Skin of body (tissue), 2 donors: Measurements from ENCODE around the gene VPS72. TPM values are rescaled to one million over a fixed set of nuclear protein-coding genes. Genes with fewer than 3 reads are reported as not detected.
"Not testable (repeated sequence)": the region's sequence is repeated elsewhere in the genome, so short reads cannot be mapped to it uniquely, and the experiment has no call there.

ENCODE experiments used
- DNase-seq: peaks from one replicate; lab custom pipeline; 2025; lab: John Stamatoyannopoulos, UW
- total RNA-seq: library from RNA; depleted of rRNA; stranded (reverse); fragments of >200 nt; gene quantifications from one replicate; pipeline ENCODE4 v1.2.3, GENCODE V29; 2014

VPS72 gene
- 28.1 TPM for total RNA-seq

GRCh38 chr1:151189637-151190445, at the start of gene VPS72:
Gene VPS72 (minus strand): TSS chr1:151190197. CDS start chr1:151190121, 76 bp downstream.
- DNase-seq: peak; percentile 89

- DNase-seq: no peak
These were observed 48.4 kb upstream of the VPS72 start for GRCh38 chr1:151238467-151238739.

- no peak for DNase-seq
These were observed 47.9 kb upstream of the VPS72 start for GRCh38 chr1:151237678-151238466.

GRCh38 chr1:151235235-151235634, 45.2 kb upstream of the VPS72 start:
- no peak for DNase-seq

- DNase-seq: no peak
These were observed 32.1 kb upstream of the VPS72 start for GRCh38 chr1:151222130-151222529.

GRCh38 chr1:151221616-151222015, 31.6 kb upstream of the VPS72 start:
- DNase-seq: no peak

- DNase-seq: no peak
These were observed 23.6 kb upstream of the VPS72 start for GRCh38 chr1:151213560-151213959.

- no peak for DNase-seq
These were observed 22.1 kb upstream of the VPS72 start for GRCh38 chr1:151211972-151212705.

- DNase-seq: no peak
These were observed 20.8 kb upstream of the VPS72 start for GRCh38 chr1:151210830-151211229.

GRCh38 chr1:151205381-151205965, 15.5 kb upstream of the VPS72 start:
- not testable (repeated sequence) for DNase-seq

- peak; percentile 66 for DNase-seq
These were observed 10.0 kb upstream of the VPS72 start for GRCh38 chr1:151199873-151200581.

- DNase-seq: peak; percentile 98
These were observed 8.5 kb upstream of the VPS72 start, which contains the start of gene PIP5K1A for GRCh38 chr1:151198254-151199127. Gene PIP5K1A (plus strand): TSS chr1:151198552. CDS start chr1:151198997, 445 bp downstream.

- no peak for DNase-seq
These were observed 7.9 kb upstream of the VPS72 start for GRCh38 chr1:151197863-151198253.

GRCh38 chr1:151196292-151196800, 6.3 kb upstream of the VPS72 start:
- DNase-seq: peak; percentile 74

- DNase-seq: peak; percentile 68
These were observed 5.0 kb upstream of the VPS72 start for GRCh38 chr1:151194894-151195594.

- no peak for DNase-seq
These were observed 3.9 kb upstream of the VPS72 start for GRCh38 chr1:151193856-151194255.

- no peak for DNase-seq
These were observed 3.3 kb upstream of the VPS72 start for GRCh38 chr1:151193304-151193703.

- no peak for DNase-seq
These were observed 2.0 kb upstream of the VPS72 start for GRCh38 chr1:151192047-151192446.

GRCh38 chr1:151188667-151189066, 1.3 kb downstream of the VPS72 start:
- DNase-seq: not testable (repeated sequence)
